Cardiac fibroblast (primary cell): ENCODE results near the gene HAPLN2.

Experiments used
- DNase-seq, 2 donors: peaks; one replicate each; pipeline versions ENCODE4 v3.0.0 to v3.0.0-alpha.2; 2010; ENCODE audit warnings: low read depth in 2 of 2
- H3K4me3 ChIP-seq, 2 donors: replicated peaks in 1 of 2; 1 replicate in 1 of 2; 2 replicates in 1 of 2; pipeline ENCODE4 v1.5.1; 2011; ENCODE audit warnings: low read depth in 2 of 2, low read length in 2 of 2, mild to moderate bottlenecking in 2 of 2, moderate library complexity in 1 of 2
- TF ChIP-seq, protein P1 (sequence below): IDR thresholded peaks from one replicate; pipeline ENCODE4 v1.5.1; 2011; ENCODE audit warnings: low read depth, mild to moderate bottlenecking, low read length, inconsistent platforms

HAPLN2 gene

DNA sequence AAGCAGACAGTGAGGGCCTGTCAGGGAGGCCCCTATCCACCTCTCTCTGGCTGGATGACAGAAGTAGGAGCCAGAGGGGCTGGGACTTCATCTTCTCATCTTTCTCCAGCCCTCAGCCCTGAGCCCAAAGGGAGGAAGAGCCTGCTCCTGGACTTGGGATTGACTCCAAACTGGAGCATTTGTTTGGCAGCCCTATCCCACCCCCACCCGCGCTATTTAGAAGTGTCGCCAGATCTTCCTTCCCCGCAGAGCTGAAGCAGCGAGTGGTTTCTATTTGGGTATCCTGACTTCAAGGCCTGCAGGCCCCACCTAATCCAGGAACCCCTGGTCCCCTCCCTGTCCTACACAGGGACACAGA, 48.4 kb downstream of the HAPLN2 start:
- DNase-seq = peak in 1 of 2 donors; percentile 53
- no peak overlapping the region for H3K4me3 ChIP-seq
- TF ChIP-seq, protein P1, sequence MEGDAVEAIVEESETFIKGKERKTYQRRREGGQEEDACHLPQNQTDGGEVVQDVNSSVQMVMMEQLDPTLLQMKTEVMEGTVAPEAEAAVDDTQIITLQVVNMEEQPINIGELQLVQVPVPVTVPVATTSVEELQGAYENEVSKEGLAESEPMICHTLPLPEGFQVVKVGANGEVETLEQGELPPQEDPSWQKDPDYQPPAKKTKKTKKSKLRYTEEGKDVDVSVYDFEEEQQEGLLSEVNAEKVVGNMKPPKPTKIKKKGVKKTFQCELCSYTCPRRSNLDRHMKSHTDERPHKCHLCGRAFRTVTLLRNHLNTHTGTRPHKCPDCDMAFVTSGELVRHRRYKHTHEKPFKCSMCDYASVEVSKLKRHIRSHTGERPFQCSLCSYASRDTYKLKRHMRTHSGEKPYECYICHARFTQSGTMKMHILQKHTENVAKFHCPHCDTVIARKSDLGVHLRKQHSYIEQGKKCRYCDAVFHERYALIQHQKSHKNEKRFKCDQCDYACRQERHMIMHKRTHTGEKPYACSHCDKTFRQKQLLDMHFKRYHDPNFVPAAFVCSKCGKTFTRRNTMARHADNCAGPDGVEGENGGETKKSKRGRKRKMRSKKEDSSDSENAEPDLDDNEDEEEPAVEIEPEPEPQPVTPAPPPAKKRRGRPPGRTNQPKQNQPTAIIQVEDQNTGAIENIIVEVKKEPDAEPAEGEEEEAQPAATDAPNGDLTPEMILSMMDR = no peak

DNA sequence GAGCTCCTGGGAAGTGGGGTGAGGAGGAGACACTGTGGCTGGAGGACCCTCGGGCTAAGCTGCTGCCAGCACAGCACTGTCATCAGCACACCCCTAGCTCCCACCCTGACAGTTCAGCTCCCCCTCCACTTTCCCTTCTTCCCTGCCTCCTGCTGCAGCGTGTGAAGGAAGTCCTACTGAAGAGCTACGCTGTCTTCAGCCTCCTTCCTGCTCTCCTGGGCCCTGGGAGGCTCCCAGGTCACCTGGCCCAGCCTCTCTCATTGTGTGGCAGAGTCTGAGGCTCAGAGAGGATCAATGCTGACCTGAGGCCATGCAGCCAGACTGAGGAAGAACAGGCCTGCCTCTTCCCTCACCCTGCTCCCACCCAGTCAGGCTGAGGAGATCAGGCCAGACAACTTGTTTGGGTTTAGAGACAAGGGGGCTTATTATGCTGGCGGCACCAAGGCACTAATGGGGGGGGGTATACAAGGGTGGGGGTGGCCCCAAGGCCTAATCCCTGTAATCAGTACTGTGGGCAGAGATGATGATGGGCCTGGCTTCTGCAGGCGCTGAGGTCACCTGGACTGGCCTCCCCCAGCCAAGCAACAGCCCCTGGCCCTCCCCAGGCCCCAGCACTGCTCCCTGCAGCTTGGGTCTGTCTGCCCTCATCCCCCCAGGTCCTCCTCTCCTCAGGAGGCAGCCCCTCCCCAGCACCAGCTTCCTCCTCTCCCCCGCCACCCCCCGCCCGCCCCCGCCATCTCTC, 48.9 kb downstream of the HAPLN2 start:
- TF ChIP-seq, protein P1 = no peak
- H3K4me3 ChIP-seq = no peak overlapping the region
- no peak for DNase-seq

DNA sequence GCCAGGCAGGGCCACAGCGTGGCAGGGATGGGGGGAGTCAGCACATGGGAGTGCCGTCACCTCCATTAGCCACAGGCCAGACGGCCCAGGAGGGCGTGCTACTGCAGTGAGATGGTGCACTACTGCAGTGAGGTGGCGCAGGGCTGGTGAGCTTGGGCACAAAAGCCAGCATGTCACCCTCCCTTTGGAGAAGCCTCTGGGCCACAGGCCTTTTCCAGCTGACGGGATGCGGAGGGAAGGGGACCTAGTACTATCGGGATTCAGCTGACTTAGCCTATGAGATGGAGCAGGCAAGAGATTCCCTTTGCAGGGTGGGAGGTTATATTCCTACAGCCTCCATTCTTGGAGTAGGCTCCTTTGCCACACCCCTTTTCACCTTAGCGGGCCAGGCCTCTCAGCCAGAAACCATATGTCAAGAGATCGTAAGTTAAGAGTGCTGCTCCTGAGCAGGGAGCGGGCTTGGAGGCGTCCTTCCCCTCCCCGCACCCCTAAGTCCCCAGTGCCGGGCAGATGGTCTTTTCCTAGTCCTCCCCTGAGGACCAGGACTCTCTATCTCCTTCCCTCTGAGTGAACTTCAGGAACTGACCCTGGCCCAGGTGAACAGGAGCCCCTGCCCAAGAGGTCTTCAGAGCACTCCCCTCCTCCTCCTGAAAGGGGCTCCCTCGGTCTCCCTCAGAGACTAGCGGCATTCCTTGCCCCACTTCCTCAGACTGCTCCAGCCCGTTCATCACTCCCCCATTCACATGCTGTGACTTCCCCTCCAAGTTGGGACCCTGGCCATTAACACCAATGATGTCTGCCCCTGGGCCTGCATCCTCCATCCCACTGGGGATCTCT, 49.8 kb downstream of the HAPLN2 start:
- TF ChIP-seq, protein P1 = no peak

DNA sequence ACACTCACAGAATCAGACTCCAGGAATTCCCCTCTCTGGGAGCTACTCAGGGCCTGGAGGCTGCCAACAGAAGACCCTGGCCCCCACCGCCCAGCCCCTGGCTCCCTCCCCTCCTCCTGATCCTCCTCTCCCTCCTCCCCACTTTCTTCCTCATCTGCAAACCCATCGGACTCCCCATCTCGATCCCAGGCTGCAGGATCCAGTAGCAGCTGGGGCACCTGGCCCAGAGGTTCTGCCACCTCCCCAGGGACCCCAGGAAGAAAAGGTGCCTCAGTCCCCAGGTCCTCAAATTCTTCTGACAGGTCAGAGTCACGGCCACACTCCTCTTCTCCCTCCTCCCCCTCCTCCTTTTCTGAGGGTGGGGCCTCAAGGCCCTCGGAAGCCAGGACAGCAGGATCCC, 50.6 kb downstream of the HAPLN2 start:
- no peak overlapping the region for H3K4me3 ChIP-seq
- TF ChIP-seq, protein P1 = no peak
- DNase-seq = no peak

More for the DNA sequence above, 49.8 kb downstream of the HAPLN2 start:
- DNase-seq = no peak
- no peak overlapping the region for H3K4me3 ChIP-seq

DNA sequence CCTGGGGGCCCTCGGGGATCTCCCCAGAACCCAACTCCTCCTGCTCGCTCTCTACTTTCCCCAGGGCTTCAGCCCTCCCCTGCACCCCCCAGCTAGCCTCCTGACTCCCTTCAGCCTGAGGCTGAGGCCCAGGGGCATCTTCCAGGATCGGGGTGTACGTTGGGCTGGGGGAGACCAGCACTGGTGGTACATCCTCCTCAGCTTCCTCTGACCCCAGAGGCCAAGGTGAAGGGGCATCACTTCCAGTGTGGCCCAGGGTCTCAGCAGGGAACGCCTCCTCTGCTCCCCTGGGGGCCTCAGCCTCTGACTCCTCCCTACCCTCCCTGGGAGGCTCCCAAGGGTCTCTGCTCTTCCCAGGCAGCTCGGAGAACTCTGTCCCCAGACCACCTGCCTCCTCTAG, 51.1 kb downstream of the HAPLN2 start:
- DNase-seq = no peak
- TF ChIP-seq, protein P1 = no peak

DNA sequence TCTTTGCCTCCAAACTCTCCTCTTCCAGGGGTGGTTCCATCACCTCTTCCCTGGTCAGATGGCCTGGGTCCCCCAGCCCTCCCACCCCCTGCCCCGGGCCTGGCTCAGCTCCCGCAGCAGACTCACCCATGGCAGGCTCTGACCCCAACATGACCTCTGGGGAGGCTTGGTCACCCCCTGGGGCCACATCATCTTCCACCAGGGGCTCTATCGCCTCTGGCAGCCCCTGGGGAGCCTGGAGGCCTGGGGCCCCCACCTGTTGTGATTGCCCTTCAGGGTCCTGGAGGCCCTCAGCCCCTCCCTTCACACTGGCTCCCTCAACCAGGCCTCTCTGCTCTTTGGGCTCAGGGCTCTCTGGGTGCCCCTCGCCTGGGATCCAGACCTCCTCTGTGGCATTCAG, 51.6 kb downstream of the HAPLN2 start:
- no peak overlapping the region for H3K4me3 ChIP-seq
- TF ChIP-seq, protein P1 = no peak
- DNase-seq = no peak

More for the DNA sequence above, 51.1 kb downstream of the HAPLN2 start:
- no peak overlapping the region for H3K4me3 ChIP-seq
